Right atrium auricular region (tissue), 2 donors: ENCODE data around the gene AAR2. TPM values are rescaled to one million over a fixed set of nuclear protein-coding genes. Genes with fewer than 3 reads are reported as not detected.

ENCODE experiments used
- DNase-seq: peaks from one replicate; pipeline ENCODE4 v3.0.0-alpha.2; 2019; ENCODE audit warnings: low spot score
- H3K27ac ChIP-seq, 2 donors: fragments of 200-600 bp; sonication (generic); 1 replicate in 1 of 2; 2 replicates in 1 of 2; pipeline ENCODE4 v1.5.1; 2016 to 2019
- H3K27me3 ChIP-seq, 2 donors: fragments of 200-600 bp; sonication (generic); one replicate each; pipeline versions ENCODE4 v1.5.1 to v1.6.0; 2017 to 2019
- H3K36me3 ChIP-seq: fragments of 200-600 bp; sonication (generic); one replicate; pipeline ENCODE4 v1.5.1; 2016
- H3K4me1 ChIP-seq, 2 donors: fragments of 200-600 bp; sonication (generic); one replicate each; pipeline versions ENCODE4 v1.5.1 to v1.6.0; 2017 to 2019
- H3K4me3 ChIP-seq, 2 donors: fragments of 200-600 bp; sonication (generic); 1 replicate in 1 of 2; 2 replicates in 1 of 2; pipeline ENCODE4 v1.5.1; 2017 to 2019; ENCODE audit warnings: mild to moderate bottlenecking in 1 of 2, moderate library complexity in 1 of 2
- H3K9me3 ChIP-seq, 2 donors: fragments of 200-600 bp; sonication (generic); one replicate each; pipeline ENCODE4 v1.5.1; 2019
- total RNA-seq, 2 donors: library from RNA; depleted of rRNA; stranded (reverse); fragments of >200 nt; gene quantifications; one replicate each; pipeline ENCODE4 v1.1.0, GENCODE V29; 2016
- TF ChIP-seq, protein P1 (sequence below), 2 donors: fragments of 200-600 bp; sonication (generic); IDR thresholded peaks; one replicate each; pipeline ENCODE4 v1.5.1; 2019; ENCODE audit warnings: antibody characterized with exemption in 2 of 2

AAR2 gene
- total RNA-seq, 2 donors from 2014 or later, result 18.9 to 22.8 TPM

GRCh38 chr20:36225666-36226065, 10.6 kb upstream of the AAR2 start:
- Histone ChIP-seq H3K36me3 (no peaks in the 10 kb centered on the region), H3K4me3 (no peak overlapping the region)
- DNase-seq, result no peak

DNA sequence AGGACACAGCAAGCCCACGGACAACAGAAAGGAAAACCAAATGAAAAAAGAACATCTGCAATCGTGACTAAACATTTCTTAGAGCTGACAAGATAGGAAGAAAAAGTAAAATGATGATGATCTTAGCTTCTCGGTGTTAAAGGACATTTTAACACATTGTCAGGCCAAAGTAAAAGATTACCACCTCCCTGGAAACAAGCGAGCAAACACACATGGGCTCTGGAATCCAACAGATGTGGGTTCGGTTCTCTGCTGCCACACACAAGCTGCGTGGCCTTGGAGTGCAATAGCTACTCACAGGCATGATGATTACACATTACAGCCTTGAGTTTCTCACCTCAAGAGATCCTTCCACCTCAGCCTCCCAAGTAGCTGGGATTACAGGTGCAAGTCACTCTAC, 7.5 kb upstream of the AAR2 start:
- TF ChIP-seq, protein P1, sequence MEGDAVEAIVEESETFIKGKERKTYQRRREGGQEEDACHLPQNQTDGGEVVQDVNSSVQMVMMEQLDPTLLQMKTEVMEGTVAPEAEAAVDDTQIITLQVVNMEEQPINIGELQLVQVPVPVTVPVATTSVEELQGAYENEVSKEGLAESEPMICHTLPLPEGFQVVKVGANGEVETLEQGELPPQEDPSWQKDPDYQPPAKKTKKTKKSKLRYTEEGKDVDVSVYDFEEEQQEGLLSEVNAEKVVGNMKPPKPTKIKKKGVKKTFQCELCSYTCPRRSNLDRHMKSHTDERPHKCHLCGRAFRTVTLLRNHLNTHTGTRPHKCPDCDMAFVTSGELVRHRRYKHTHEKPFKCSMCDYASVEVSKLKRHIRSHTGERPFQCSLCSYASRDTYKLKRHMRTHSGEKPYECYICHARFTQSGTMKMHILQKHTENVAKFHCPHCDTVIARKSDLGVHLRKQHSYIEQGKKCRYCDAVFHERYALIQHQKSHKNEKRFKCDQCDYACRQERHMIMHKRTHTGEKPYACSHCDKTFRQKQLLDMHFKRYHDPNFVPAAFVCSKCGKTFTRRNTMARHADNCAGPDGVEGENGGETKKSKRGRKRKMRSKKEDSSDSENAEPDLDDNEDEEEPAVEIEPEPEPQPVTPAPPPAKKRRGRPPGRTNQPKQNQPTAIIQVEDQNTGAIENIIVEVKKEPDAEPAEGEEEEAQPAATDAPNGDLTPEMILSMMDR (IDR thresholded peaks at IDR 0.05), result no peak
- H3K36me3 ChIP-seq, result no peaks in the 10 kb centered on the region
- H3K9me3 ChIP-seq, result no peaks in the 10 kb centered on the region
- no peak overlapping the region for H3K27ac ChIP-seq
- DNase-seq, result no peak
- no peak overlapping the region for H3K4me3 ChIP-seq
- H3K27me3 ChIP-seq, result no peaks in the 10 kb centered on the region
- H3K4me1 ChIP-seq, result no peaks in the 10 kb centered on the region

More at GRCh38 chr20:36225666-36226065, 10.6 kb upstream of the AAR2 start:
- Histone ChIP-seq H3K27me3 (no peaks in the 10 kb centered on the region), H3K4me1 (no peaks in the 10 kb centered on the region), H3K9me3 (no peaks in the 10 kb centered on the region), H3K27ac (no peak overlapping the region)
- TF ChIP-seq, protein P1 (IDR thresholded peaks at IDR 0.05), result no peak

GRCh38 chr20:36230019-36230418, 6.3 kb upstream of the AAR2 start:
- TF ChIP-seq, protein P1 (IDR thresholded peaks at IDR 0.05), result no peak
- H3K27ac ChIP-seq, result no peak overlapping the region
- H3K4me1 ChIP-seq, result no peaks in the 10 kb centered on the region
- DNase-seq, result no peak
- no peaks in the 10 kb centered on the region for H3K27me3 ChIP-seq
- no peaks in the 10 kb centered on the region for H3K9me3 ChIP-seq
- no peaks in the 10 kb centered on the region for H3K36me3 ChIP-seq
- no peak overlapping the region for H3K4me3 ChIP-seq

GRCh38 chr20:36231331-36231730, 4.9 kb upstream of the AAR2 start:
- Histone ChIP-seq H3K27ac (no peak overlapping the region), H3K4me1 (peaks cover 0 to 5% of the 10 kb centered on the region in 2 donors), H3K9me3 (no peaks in the 10 kb centered on the region), H3K36me3 (no peaks in the 10 kb centered on the region), H3K4me3 (no peak overlapping the region), H3K27me3 (no peaks in the 10 kb centered on the region)
- DNase-seq, result no peak
- TF ChIP-seq, protein P1 (IDR thresholded peaks at IDR 0.05), result no peak

DNA sequence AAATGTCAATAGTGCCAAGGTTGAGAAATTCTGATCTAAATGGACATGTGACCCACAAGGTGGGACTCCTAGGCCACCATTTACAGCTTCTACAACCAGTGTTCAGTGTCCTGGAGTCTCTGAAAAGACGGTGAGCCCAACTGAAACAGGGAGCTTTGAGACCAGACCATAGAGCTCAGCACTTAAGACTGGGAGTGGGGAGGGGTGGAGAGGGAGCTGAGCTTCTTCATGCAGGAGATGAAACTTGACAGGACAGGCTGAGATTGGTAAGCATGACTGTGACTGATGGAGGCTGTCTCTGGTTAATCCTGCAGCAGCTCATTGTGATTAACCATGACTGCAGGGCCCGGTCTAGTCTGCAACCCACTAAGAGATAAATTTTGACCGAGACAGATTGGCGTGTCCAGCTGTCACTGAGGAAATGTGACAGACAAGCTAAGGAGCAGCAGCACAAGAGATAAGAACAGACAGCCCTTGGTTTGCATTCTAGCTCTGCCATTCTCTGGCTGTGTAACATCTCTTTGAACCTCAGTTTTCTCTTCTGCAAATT, 1.4 kb upstream of the AAR2 start:
- no peak for DNase-seq
- Histone ChIP-seq H3K9me3 (no peaks in the 10 kb centered on the region), H3K36me3 (peaks cover 2% of the 10 kb centered on the region), H3K4me1 (peaks cover 0 to 13% of the 10 kb centered on the region in 2 donors), H3K27ac (no peak overlapping the region), H3K4me3 (no peak overlapping the region), H3K27me3 (no peaks in the 10 kb centered on the region)
- TF ChIP-seq, protein P1 (IDR thresholded peaks at IDR 0.05), result no peak

DNA sequence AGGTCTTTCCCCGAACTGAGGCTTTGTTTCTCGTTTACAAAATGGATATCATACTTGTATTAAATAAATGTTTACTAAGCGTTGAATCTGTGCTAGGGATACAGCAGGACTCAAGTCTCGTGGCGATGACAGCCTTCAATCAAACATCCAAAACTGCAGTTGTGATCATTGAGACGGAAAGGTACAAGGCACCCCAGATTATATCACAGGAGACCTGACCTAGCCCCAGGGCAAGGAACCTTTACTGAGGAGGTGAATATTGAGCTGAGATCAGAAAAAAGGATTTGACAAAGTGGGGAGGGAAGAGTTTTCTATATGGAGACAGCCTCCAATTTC, 476 bp downstream of the AAR2 start:
- Histone ChIP-seq H3K4me3 (peak overlapping the region; percentile 73 to 97), H3K27ac (peak overlapping the region; percentile 71 to 77), H3K4me1 (peaks cover 0 to 13% of the 10 kb centered on the region in 2 donors), H3K36me3 (peaks cover 21% of the 10 kb centered on the region), H3K9me3 (no peaks in the 10 kb centered on the region), H3K27me3 (no peaks in the 10 kb centered on the region)
- no peak for DNase-seq
- TF ChIP-seq, protein P1 (IDR thresholded peaks at IDR 0.05), result no peak
